SH-SY5Y (cell line): Measurements from ENCODE around the gene ECHDC1.

Source experiments
- GATA2 ChIP-seq: IDR thresholded peaks from 2 replicates; pipeline ENCODE4 v1.6.1; 2011; ENCODE audit warnings: mild to moderate bottlenecking, low read depth, low read length
- GATA3 ChIP-seq: IDR thresholded peaks from 2 replicates; pipeline ENCODE4 v1.6.1; 2011; ENCODE audit warnings: low read depth, mild to moderate bottlenecking, low read length, moderate library complexity

DNA sequence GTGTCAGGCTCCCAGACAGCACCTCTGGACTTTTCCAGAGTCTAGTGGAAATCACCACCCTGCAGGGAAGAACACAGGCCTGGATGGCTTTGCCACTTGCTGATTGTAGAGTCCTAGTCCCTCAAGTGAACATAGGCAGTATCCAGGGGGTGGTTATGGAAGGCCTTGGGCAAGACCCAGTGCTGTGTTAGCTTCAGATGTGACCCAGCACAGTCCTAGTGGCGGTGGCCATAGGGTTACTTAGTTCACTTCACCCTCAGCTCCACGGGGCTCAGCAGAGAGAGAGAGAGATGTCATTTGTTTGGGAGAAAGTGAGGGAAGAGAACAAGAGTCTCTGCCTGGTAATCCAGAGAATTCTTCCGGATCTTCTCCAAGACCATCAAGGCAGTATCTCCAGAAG lies 39.5 kb downstream of the ECHDC1 start:
- TF ChIP-seq GATA2 (no peak), GATA3 (no peak)
